Measurements from ENCODE around the gene EFHC2. TPM values are rescaled to one million over a fixed set of nuclear protein-coding genes. Genes with fewer than 3 reads are reported as not detected.

EFHC2 gene
- total and polyA plus RNA-seq, 4 donors: 0.08 to 0.56 TPM; not detected in 2

Other genes starting within 250 kb of the EFHC2 start
- 1 to 10 TPM; 3.1 to 4.6 TPM for gene FUNDC1, start 199.2 kb upstream of the EFHC2 start, total RNA-seq
- 1 to 10 TPM; 4.8 to 6.2 TPM for gene FUNDC1, start 199.2 kb upstream of the EFHC2 start, polyA plus RNA-seq

Data from liver (tissue), 4 donors.